ENCODE results near the gene RASSF7.

The RASSF7 gene

GRCh38 chr11:575996-576768 is 15.4 kb downstream of the RASSF7 start, which contains the start of gene PHRF1 (continued):
- no peak for TF ChIP-seq ZNF366 (tag by site-specific recombination; conservative IDR thresholded peaks at IDR 0.05)
- TF ChIP-seq ZNF654 (tag by site-specific recombination; IDR thresholded peaks at IDR 0.05; ENCODE audit: low read depth), result no peak
- TF ChIP-seq ZBTB21 (tag by site-specific recombination; IDR thresholded peaks at IDR 0.05), result no peak
- TF ChIP-seq ZNF488 (tag by site-specific recombination; IDR thresholded peaks at IDR 0.05), result no peak
- no peak for TF ChIP-seq YY2 (tag by site-specific recombination; IDR thresholded peaks at IDR 0.05)
- TF ChIP-seq ZNF155 (tag by site-specific recombination; IDR thresholded peaks at IDR 0.05), result no peak
- TF ChIP-seq CTCF (tag by site-specific recombination; IDR thresholded peaks at IDR 0.05), result no peak
- no peak for TF ChIP-seq ZBTB6 (tag by site-specific recombination; IDR thresholded peaks at IDR 0.05)
- TF ChIP-seq ELK4 (IDR thresholded peaks at IDR 0.05; ENCODE audit: borderline replicate concordance, low read depth, low read length), result peak; percentile 58; the same call in 1 of the 2 replicates
- TF ChIP-seq ZNF785 (tag by site-specific recombination; IDR thresholded peaks at IDR 0.05), result no peak
- no peak for TF ChIP-seq WT1 (tag by site-specific recombination; IDR thresholded peaks at IDR 0.05)
- TF ChIP-seq ZNF341 (tag by site-specific recombination; IDR thresholded peaks at IDR 0.05; ENCODE audit: low read depth), result peak; percentile 72
- TF ChIP-seq HOXD13 (CRISPR knock-in tag; IDR thresholded peaks at IDR 0.05; ENCODE audit: borderline replicate concordance), result no peak
- TF ChIP-seq ZNF621 (tag by site-specific recombination; IDR thresholded peaks at IDR 0.05), result no peak
- no peak for TF ChIP-seq ZNF555 (tag by site-specific recombination; conservative IDR thresholded peaks at IDR 0.05)
- TF ChIP-seq ZBTB26 (tag by site-specific recombination; optimal IDR thresholded peaks at IDR 0.05), result peak; percentile 18
- TF ChIP-seq ZBTB20 (tag by site-specific recombination; IDR thresholded peaks at IDR 0.05), result no peak
- TF ChIP-seq ZNF175 (tag by site-specific recombination; IDR thresholded peaks at IDR 0.05), result no peak
- TF ChIP-seq ZSCAN16 (tag by site-specific recombination; IDR thresholded peaks at IDR 0.05), result no peak
- no peak for TF ChIP-seq ZNF18 (tag by site-specific recombination; IDR thresholded peaks at IDR 0.05)
- TF ChIP-seq ZNF19 (tag by site-specific recombination; IDR thresholded peaks at IDR 0.05; ENCODE audit: low read depth), result no peak
- no peak for TF ChIP-seq GFI1B (tag by site-specific recombination; IDR thresholded peaks at IDR 0.05)
- TF ChIP-seq KLF8 (tag by site-specific recombination; IDR thresholded peaks at IDR 0.05), result peak; percentile 89
- TF ChIP-seq FEZF1 (tag by site-specific recombination; IDR thresholded peaks at IDR 0.05), result peak; percentile 41; the same call in 1 of the 2 replicates
- no peak for TF ChIP-seq ZNF248 (tag by site-specific recombination; IDR thresholded peaks at IDR 0.05)
- no peak for TF ChIP-seq ZNF121 (tag by site-specific recombination; IDR thresholded peaks at IDR 0.05)
- no peak for TF ChIP-seq ZNF747 (tag by site-specific recombination; IDR thresholded peaks at IDR 0.05)
- no peak for TF ChIP-seq ZNF221 (tag by site-specific recombination; IDR thresholded peaks at IDR 0.05; ENCODE audit: borderline replicate concordance)
- 0 out of 2 replicates have a peak, but pooled peaks have one; percentile 35 for TF ChIP-seq ZNF184 (tag by site-specific recombination; IDR thresholded peaks at IDR 0.05)
- no peak for TF ChIP-seq PBX3 (CRISPR knock-in tag; IDR thresholded peaks at IDR 0.05)
- no peak for TF ChIP-seq ZNF274 (IDR thresholded peaks at IDR 0.05; ENCODE audit: low read length)
- no peak for TF ChIP-seq ZNF274 (tag by site-specific recombination; IDR thresholded peaks at IDR 0.05; ENCODE audit: borderline replicate concordance)
- no peak for TF ChIP-seq ZNF530 (tag by site-specific recombination; IDR thresholded peaks at IDR 0.05; ENCODE audit: low read depth)

Measured in HEK293 (cell line).